Lower leg skin (tissue), 3 donors: ENCODE results near the gene ISG15.

Experiments
- CTCF ChIP-seq, 3 donors: fragments of 450-650 bp; IDR thresholded peaks; one replicate each; pipeline ENCODE4 v1.5.1; 2016; ENCODE audit warnings: antibody characterized with exemption in 3 of 3, mild to moderate bottlenecking in 3 of 3, moderate library complexity in 2 of 3
- POLR2A ChIP-seq, 2 donors: fragments of 450-650 bp; IDR thresholded peaks; one replicate each; pipeline ENCODE4 v1.6.1; 2016 to 2017; ENCODE audit warnings: antibody characterized with exemption in 2 of 2, mild to moderate bottlenecking in 1 of 2, moderate library complexity in 1 of 2

GRCh38 chr1:1031659-1032235 is 18.4 kb downstream of the ISG15 start:
- no peak for TF ChIP-seq CTCF (IDR thresholded peaks at IDR 0.05)
- TF ChIP-seq POLR2A (IDR thresholded peaks at IDR 0.05) = no peak
